GM18951 (cell line): Measurements from ENCODE around the gene PFDN4.

ENCODE experiments used
- POLR2A ChIP-seq: IDR thresholded peaks from 4 replicates; pipeline ENCODE4 v1.6.1; 2011; ENCODE audit warnings: mild to moderate bottlenecking; ENCODE audit not compliant: insufficient read length, insufficient read depth; ENCODE audit errors: extremely low read depth
- in situ Hi-C: fragments of 300-500 bp; cut with MboI; formaldehyde crosslinking; loops from one replicate; pipeline ENCODE4 v1.12.0; 2022; ENCODE audit warnings: low sequenced_read_pairs, mixed read lengths, inconsistent platforms; ENCODE audit not compliant: unreplicated experiment

The PFDN4 gene

GRCh38 chr20:54179946-54180345 lies 27.9 kb upstream of the PFDN4 start:
- no peak for TF ChIP-seq POLR2A
- in situ Hi-C loops: loop anchor here (25.0 kb wide), 1 partner anchor 618 kb away; no protein-coding TSS in a partner anchor

GRCh38 chr20:54180931-54181330 lies 27.0 kb upstream of the PFDN4 start:
- in situ Hi-C loops: loop anchor here (25.0 kb wide), 1 partner anchor 619 kb away; no protein-coding TSS in a partner anchor
- no peak for TF ChIP-seq POLR2A

GRCh38 chr20:54184071-54184470 lies 23.8 kb upstream of the PFDN4 start:
- TF ChIP-seq POLR2A: no peak
- in situ Hi-C loops: loop anchor here (25.0 kb wide), 1 partner anchor 622 kb away; no protein-coding TSS in a partner anchor

GRCh38 chr20:54184904-54185626 lies 22.8 kb upstream of the PFDN4 start:
- in situ Hi-C loops: loop anchor here (25.0 kb wide), 1 partner anchor 623 kb away; no protein-coding TSS in a partner anchor
- TF ChIP-seq POLR2A: no peak

GRCh38 chr20:54188132-54188849 lies 19.6 kb upstream of the PFDN4 start:
- TF ChIP-seq POLR2A: no peak
- in situ Hi-C loops: loop anchor here (25.0 kb wide), 1 partner anchor 626 kb away; no protein-coding TSS in a partner anchor

GRCh38 chr20:54189630-54190029 lies 18.3 kb upstream of the PFDN4 start:
- no peak for TF ChIP-seq POLR2A
- in situ Hi-C loops: loop anchor here (10.0 to 25.0 kb wide), 3 partner anchors 85 to 627 kb away; no protein-coding TSS in a partner anchor

- in situ Hi-C loops: loop anchor here (10.0 to 25.0 kb wide), 3 partner anchors 85 to 628 kb away; no protein-coding TSS in a partner anchor
- TF ChIP-seq POLR2A: no peak
These were observed 17.7 kb upstream of the PFDN4 start for GRCh38 chr20:54190217-54190616.

GRCh38 chr20:54193817-54194216 lies 14.1 kb upstream of the PFDN4 start:
- in situ Hi-C loops: loop anchor here (10.0 to 25.0 kb wide), 3 partner anchors 89 to 632 kb away; no protein-coding TSS in a partner anchor
- no peak for TF ChIP-seq POLR2A

- in situ Hi-C loops: loop anchor here (10.0 to 25.0 kb wide), 3 partner anchors 90 to 633 kb away; no protein-coding TSS in a partner anchor
- TF ChIP-seq POLR2A: no peak
These were observed 13.0 kb upstream of the PFDN4 start for GRCh38 chr20:54194724-54195438.

GRCh38 chr20:54195483-54196472 lies 12.1 kb upstream of the PFDN4 start:
- no peak for TF ChIP-seq POLR2A
- in situ Hi-C loops: loop anchor here (10.0 to 25.0 kb wide), 3 partner anchors 91 to 633 kb away; no protein-coding TSS in a partner anchor

- in situ Hi-C loops: loop anchor here (10.0 to 25.0 kb wide), 3 partner anchors 93 to 636 kb away; no protein-coding TSS in a partner anchor
- no peak for TF ChIP-seq POLR2A
These were observed 10.0 kb upstream of the PFDN4 start for GRCh38 chr20:54197621-54198604.

GRCh38 chr20:54199283-54199682 lies 8.6 kb upstream of the PFDN4 start:
- no peak for TF ChIP-seq POLR2A
- in situ Hi-C loops: loop anchor here (10.0 to 25.0 kb wide), 3 partner anchors 94 to 637 kb away; no protein-coding TSS in a partner anchor
